GM12878 (cell line): ENCODE results near the gene RARS1. TPM values are rescaled to one million over a fixed set of nuclear protein-coding genes. Genes with fewer than 3 reads are reported as not detected.
A peak's percentile ranks its signal among the peaks of the same experiment; 100 is the strongest.

Experiments used
- BCL3 ChIP-seq: IDR thresholded peaks from 2 replicates; pipeline ENCODE4 v1.6.1; 2011; ENCODE audit warnings: borderline replicate concordance, low read depth, mild to moderate bottlenecking, moderate library complexity, low read length; ENCODE audit not compliant: insufficient read depth, poor library complexity, severe bottlenecking
- BRCA1 ChIP-seq: IDR thresholded peaks from 2 replicates; pipeline ENCODE4 v1.6.1; 2011; ENCODE audit warnings: low read depth, low read length, improper control_type of control experiment
- CBX3 ChIP-seq: fragments of 200-600 bp; sonication (generic); IDR thresholded peaks from 2 replicates; pipeline ENCODE4 v1.6.1; 2016; ENCODE audit warnings: low read depth, borderline replicate concordance
- CBX5 ChIP-seq: sonication (generic); IDR thresholded peaks from 2 replicates; pipeline ENCODE4 v1.6.1; 2016; ENCODE audit warnings: low read depth, moderate library complexity, mild to moderate bottlenecking, inconsistent platforms
- CHD2 ChIP-seq: IDR thresholded peaks from 2 replicates; pipeline ENCODE4 v1.6.1; 2011; ENCODE audit warnings: low read depth, low read length, improper control_type of control experiment, borderline replicate concordance
- CREM ChIP-seq: IDR thresholded peaks from 2 replicates; pipeline ENCODE4 v1.6.1; 2014; ENCODE audit warnings: antibody characterized with exemption, low read depth
- HDGF ChIP-seq: fragments of 450-650 bp; IDR thresholded peaks from 2 replicates; pipeline ENCODE4 v1.6.1; 2016; ENCODE audit warnings: antibody characterized with exemption
- MYC ChIP-seq: IDR thresholded peaks from 2 replicates; pipeline ENCODE4 v1.6.1; 2011; ENCODE audit warnings: mild to moderate bottlenecking, low read length, moderate library complexity, inconsistent platforms; ENCODE audit not compliant: insufficient read depth, insufficient replicate concordance, insufficient read length, severe bottlenecking
- PML ChIP-seq: IDR thresholded peaks from 2 replicates; pipeline ENCODE4 v1.6.1; 2012; ENCODE audit warnings: low read length, inconsistent platforms
- POU2F2 ChIP-seq: IDR thresholded peaks from 3 replicates; pipeline ENCODE4 v1.6.1; 2011; ENCODE audit warnings: low read depth, mild to moderate bottlenecking, low read length, borderline replicate concordance
- PRDM15 ChIP-seq: fragments of 450-650 bp; formaldehyde crosslinking; IDR thresholded peaks from 2 replicates; pipeline ENCODE4 v1.4.0; 2020; ENCODE audit warnings: mild to moderate bottlenecking, moderate library complexity
- SMC3 ChIP-seq: IDR thresholded peaks from 2 replicates; pipeline ENCODE4 v1.6.1; 2011; ENCODE audit warnings: low read length, improper control_type of control experiment, borderline replicate concordance
- SPI1 ChIP-seq: IDR thresholded peaks from 2 replicates; pipeline ENCODE4 v1.6.1; 2011; ENCODE audit warnings: low read depth, mild to moderate bottlenecking, low read length, moderate library complexity, borderline replicate concordance; ENCODE audit not compliant: insufficient read depth
- STAT3 ChIP-seq: IDR thresholded peaks from 2 replicates; pipeline ENCODE4 v1.6.1; 2011; ENCODE audit warnings: low read depth, low read length, improper control_type of control experiment
- ZNF687 ChIP-seq: fragments of 450-650 bp; IDR thresholded peaks from 2 replicates; pipeline ENCODE4 v1.6.1; 2017; ENCODE audit warnings: mild to moderate bottlenecking, moderate library complexity
- polyA plus RNA-seq, 11 experiments: library from polyadenylated mRNA; depleted of rRNA in 4 of 11; unstranded in 6 of 11; stranded (reverse) in 5 of 11; fragments of >200 nt; fragmentation: Nextera tagmentation in 4 of 11; fragmentation: Illumina TruSeq in 1 of 11; extraction: Ambion mirVana in 4 of 11; extraction: Trizol in 1 of 11; gene quantifications; 1 replicate in 1 of 11; 2 replicates in 10 of 11; pipeline versions ENCODE4 v1.2.1 to v1.2.3, GENCODE V29; 2011 to 2016; ENCODE audit warnings: inconsistent platforms in 2 of 11, missing spikeins in 2 of 11, low read depth in 1 of 11
- total RNA-seq, 4 experiments: library from RNA; depleted of rRNA in 3 of 4; stranded (reverse); fragments of >200 nt in 3 of 4; fragmentation: Illumina TruSeq in 1 of 4; extraction: Trizol in 1 of 4; gene quantifications; 2 replicates each; pipeline versions ENCODE4 v1.2.1 to v1.2.3, GENCODE V29; 2013 to 2021
- TF ChIP-seq, protein P1 (sequence below): fragments of 450-650 bp; IDR thresholded peaks from 2 replicates; pipeline ENCODE4 v1.6.1; 2016; ENCODE audit warnings: mild to moderate bottlenecking
- TF ChIP-seq, protein P2 (sequence below): IDR thresholded peaks from 2 replicates; pipeline ENCODE4 v1.6.1; 2012; ENCODE audit warnings: low read depth, low read length, improper control_type of control experiment

RARS1 gene
- total and polyA plus RNA-seq, 10 of the 15 experiments (the other 5 are each of a cell fraction or from before 2014, with no cell fraction given): 80.5 to 127 (median 105) TPM

GRCh38 chr5:168481330-168481788, 4.9 kb upstream of the RARS1 start (continued):
- TF ChIP-seq POU2F2 (peak; percentile 97), PML (no peak), PRDM15 (CRISPR knock-in tag) (no peak), BRCA1 (no peak), CBX3 (no peak), MYC (no peak), SPI1 (no peak), BCL3 (no peak), HDGF (no peak), STAT3 (0 out of 2 replicates have a peak, but pooled peaks have one; percentile 18), ZNF687 (0 out of 2 replicates have a peak, but pooled peaks have one; percentile 16), CHD2 (peak; percentile 54; the same call in 1 of the 2 replicates), SMC3 (no peak), CREM (no peak), CBX5 (no peak)
- TF ChIP-seq, protein P1, sequence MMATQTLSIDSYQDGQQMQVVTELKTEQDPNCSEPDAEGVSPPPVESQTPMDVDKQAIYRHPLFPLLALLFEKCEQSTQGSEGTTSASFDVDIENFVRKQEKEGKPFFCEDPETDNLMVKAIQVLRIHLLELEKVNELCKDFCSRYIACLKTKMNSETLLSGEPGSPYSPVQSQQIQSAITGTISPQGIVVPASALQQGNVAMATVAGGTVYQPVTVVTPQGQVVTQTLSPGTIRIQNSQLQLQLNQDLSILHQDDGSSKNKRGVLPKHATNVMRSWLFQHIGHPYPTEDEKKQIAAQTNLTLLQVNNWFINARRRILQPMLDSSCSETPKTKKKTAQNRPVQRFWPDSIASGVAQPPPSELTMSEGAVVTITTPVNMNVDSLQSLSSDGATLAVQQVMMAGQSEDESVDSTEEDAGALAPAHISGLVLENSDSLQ: peak; percentile 90
- TF ChIP-seq, protein P2, sequence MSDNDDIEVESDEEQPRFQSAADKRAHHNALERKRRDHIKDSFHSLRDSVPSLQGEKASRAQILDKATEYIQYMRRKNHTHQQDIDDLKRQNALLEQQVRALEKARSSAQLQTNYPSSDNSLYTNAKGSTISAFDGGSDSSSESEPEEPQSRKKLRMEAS: no peak
